Prostate gland (tissue), 2 donors: Measurements from ENCODE around the gene KDM6A. TPM values are rescaled to one million over a fixed set of nuclear protein-coding genes. Genes with fewer than 3 reads are reported as not detected.
"Not testable (repeated sequence)": the region's sequence is repeated elsewhere in the genome, so short reads cannot be mapped to it uniquely, and the experiment has no call there.

Experiments
- DNase-seq: peaks from one replicate; pipeline ENCODE4 v3.0.0-alpha.2; 2019; ENCODE audit warnings: low spot score
- H3K27ac ChIP-seq, 2 donors: fragments of 200-600 bp; sonication (generic); 2 replicates each; pipeline ENCODE4 v1.5.1; 2017 to 2019
- H3K27me3 ChIP-seq: fragments of 200-600 bp; sonication (generic); replicated peaks from 2 replicates; pipeline ENCODE4 v1.5.1; 2019; ENCODE audit not compliant: insufficient read depth
- H3K36me3 ChIP-seq, 2 donors: fragments of 200-600 bp; sonication (generic); 1 replicate in 1 of 2; 2 replicates in 1 of 2; pipeline versions ENCODE4 v1.5.1 to v1.8.1; 2017 to 2019
- H3K4me1 ChIP-seq: fragments of 200-600 bp; sonication (generic); replicated peaks from 2 replicates; pipeline ENCODE4 v1.5.1; 2019
- H3K4me3 ChIP-seq, 2 donors: fragments of 200-600 bp; sonication (generic); 2 replicates each; pipeline ENCODE4 v1.5.1; 2017 to 2019
- H3K9me3 ChIP-seq: fragments of 200-600 bp; sonication (generic); 2 replicates; pipeline ENCODE4 v1.5.1; 2017
- CTCF ChIP-seq, 4 experiments: fragments of 200-600 bp in 2 of 4; fragments of 450-650 bp in 2 of 4; sonication (generic) in 2 of 4; IDR thresholded peaks; 1 replicate in 3 of 4; 2 replicates in 1 of 4; pipeline ENCODE4 v1.5.1; 2016 to 2019; ENCODE audit warnings: antibody characterized with exemption in 4 of 4, mild to moderate bottlenecking in 2 of 4, moderate library complexity in 2 of 4
- POLR2A ChIP-seq: fragments of 450-650 bp; IDR thresholded peaks from one replicate; pipeline ENCODE4 v1.6.1; 2016; ENCODE audit warnings: antibody characterized with exemption, mild to moderate bottlenecking
- POLR2AphosphoS5 ChIP-seq: sonication (generic); formaldehyde crosslinking; IDR thresholded peaks from one replicate; pipeline ENCODE4 v1.6.1; 2017; ENCODE audit warnings: antibody characterized with exemption
- WGBS: methylation state at CpG from one replicate; pipeline ENCODE4 v1.1.5; 2018; 5-methylcytosine and 5-hydroxymethylcytosine counted together
- intact Hi-C: fragments of 100-400 bp; cut with DNase I; formaldehyde crosslinking; loops from one replicate; pipeline ENCODE4 v1.14.2; 2022
- total RNA-seq, 2 donors: library from RNA; depleted of rRNA; stranded (reverse); fragments of >200 nt; gene quantifications; one replicate each; pipeline ENCODE4 v1.1.0, GENCODE V29; 2016

The KDM6A gene
- total RNA-seq, 2 donors from 2014 or later: 30.1 to 45.1 TPM

DNA sequence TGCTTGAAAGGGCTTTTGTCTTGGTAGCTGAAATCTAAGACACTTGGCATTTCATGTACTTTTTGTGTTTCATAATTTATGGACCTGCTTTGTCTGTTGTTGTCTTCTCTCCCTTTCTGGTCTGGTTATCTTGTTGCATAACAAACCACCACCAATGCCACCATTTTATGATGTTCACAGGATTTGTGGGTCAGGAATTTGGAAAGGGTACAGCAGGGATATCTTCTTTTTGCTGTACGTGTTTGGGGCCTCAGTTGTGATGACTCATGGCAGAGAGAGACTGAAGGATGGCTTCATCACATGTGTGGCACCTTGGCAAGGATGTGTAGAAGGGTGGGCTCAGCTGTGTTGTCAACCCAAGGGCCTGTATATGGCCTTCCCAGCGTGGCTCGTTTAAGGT, 35.2 kb downstream of the KDM6A start:
- Histone ChIP-seq H3K4me3 (no peak overlapping the region), H3K27ac (no peak overlapping the region), H3K9me3 (no peaks in the 10 kb centered on the region), H3K4me1 (no peaks in the 10 kb centered on the region), H3K27me3 (no peaks in the 10 kb centered on the region), H3K36me3 (no peaks in the 10 kb centered on the region)
- TF ChIP-seq POLR2A: no peak
- no peak for TF ChIP-seq CTCF (IDR thresholded peaks at IDR 0.05)
- TF ChIP-seq POLR2AphosphoS5: no peak
- 46% methylated on average over 3 of the region's 3 CpGs for WGBS
- DNase-seq: no peak
- intact Hi-C loops: no loop called here

DNA sequence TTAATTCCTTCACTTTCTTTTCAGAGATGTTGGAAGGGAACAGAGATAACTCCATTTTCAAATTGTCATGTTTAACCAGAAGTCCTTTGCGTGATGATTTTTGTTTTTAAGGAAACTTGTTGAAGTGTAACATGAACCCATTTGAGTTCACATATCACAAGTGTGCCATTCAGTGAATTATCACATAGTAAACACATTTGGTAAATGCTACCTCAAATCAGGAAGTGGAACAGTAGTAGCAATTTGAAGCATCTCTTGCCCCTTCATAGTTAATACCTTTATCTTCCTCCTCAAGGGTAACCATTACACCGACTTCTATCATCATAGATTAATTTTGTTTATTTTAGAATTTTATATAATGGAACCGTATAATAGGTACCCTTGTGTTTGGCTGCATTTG, 35.8 kb downstream of the KDM6A start:
- Histone ChIP-seq H3K27me3 (no peaks in the 10 kb centered on the region), H3K4me3 (no peak overlapping the region), H3K9me3 (no peaks in the 10 kb centered on the region), H3K4me1 (no peaks in the 10 kb centered on the region), H3K36me3 (no peaks in the 10 kb centered on the region), H3K27ac (no peak overlapping the region)
- DNase-seq: no peak
- WGBS: 57% methylated on average over 3 of the region's 3 CpGs
- intact Hi-C loops: no loop called here
- TF ChIP-seq CTCF (IDR thresholded peaks at IDR 0.05) (no peak), POLR2AphosphoS5 (no peak), POLR2A (no peak)

- DNase-seq, intact Hi-C loops, H3K27me3 ChIP-seq, H3K36me3 ChIP-seq, H3K9me3 ChIP-seq, H3K27ac ChIP-seq, H3K4me3 ChIP-seq, H3K4me1 ChIP-seq: not testable (repeated sequence)
- 64% methylated on average over 4 of the region's 4 CpGs for WGBS
Measured at GRCh38 chrX:44910508-44910907, 37.5 kb downstream of the KDM6A start.

DNA sequence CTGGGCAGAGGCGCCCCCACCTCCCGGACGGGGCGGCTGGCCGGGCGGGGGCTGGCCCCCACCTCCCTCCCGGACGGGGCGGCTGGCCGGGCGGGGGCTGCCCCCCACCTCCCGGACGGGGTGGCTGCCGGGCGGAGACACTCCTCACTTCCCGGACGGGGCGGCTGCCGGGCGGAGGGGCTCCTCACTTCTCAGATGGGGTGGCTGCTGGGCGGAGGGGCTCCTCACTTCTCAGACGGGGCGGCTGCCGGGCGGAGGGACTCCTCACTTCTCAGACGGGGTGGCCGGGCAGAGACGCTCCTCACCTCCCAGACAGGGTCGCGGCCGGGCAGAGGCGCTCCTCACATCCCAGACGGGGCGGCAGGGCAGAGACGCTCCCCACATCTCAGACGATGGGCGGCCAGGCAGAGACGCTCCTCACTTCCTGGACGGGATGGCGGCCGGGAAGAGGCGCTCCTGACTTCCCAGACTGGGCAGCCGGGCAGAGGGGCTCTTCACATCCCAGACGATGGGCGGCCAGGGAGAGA, 38.1 kb downstream of the KDM6A start:
- WGBS: 96% methylated on average over 20 of the region's 45 CpGs
- H3K4me3 ChIP-seq, H3K27me3 ChIP-seq, H3K4me1 ChIP-seq, H3K27ac ChIP-seq, H3K36me3 ChIP-seq, DNase-seq, intact Hi-C loops, H3K9me3 ChIP-seq: not testable (repeated sequence)

- Histone ChIP-seq H3K9me3 (no peaks in the 10 kb centered on the region), H3K4me1 (no peaks in the 10 kb centered on the region), H3K4me3 (no peak overlapping the region), H3K27ac (no peak overlapping the region), H3K36me3 (no peaks in the 10 kb centered on the region), H3K27me3 (no peaks in the 10 kb centered on the region)
- 92% methylated on average over 9 of the region's 9 CpGs for WGBS
- no peak for DNase-seq
- TF ChIP-seq POLR2AphosphoS5: no peak
- TF ChIP-seq POLR2A: no peak
- TF ChIP-seq CTCF (IDR thresholded peaks at IDR 0.05): no peak
- intact Hi-C loops: no loop called here
Measured at GRCh38 chrX:44913656-44914531, 40.9 kb downstream of the KDM6A start.
